IPS DF 19.7 (cell line): ENCODE measurements around the gene CREB3L1.

Source experiments
- DNase-seq: peaks from one replicate; pipeline ENCODE4 v3.0.0-alpha.2; 2013; ENCODE audit warnings: low read depth, low spot score

CREB3L1 gene

GRCh38 chr11:46321757-46322156, 44.3 kb downstream of the CREB3L1 start:
- no peak for DNase-seq

- DNase-seq: no peak
Measured at GRCh38 chr11:46322759-46323158, 45.3 kb downstream of the CREB3L1 start.

- no peak for DNase-seq
Measured at GRCh38 chr11:46326813-46327416, 49.5 kb downstream of the CREB3L1 start.

GRCh38 chr11:46327829-46328228, 50.4 kb downstream of the CREB3L1 start:
- DNase-seq: no peak

DNA sequence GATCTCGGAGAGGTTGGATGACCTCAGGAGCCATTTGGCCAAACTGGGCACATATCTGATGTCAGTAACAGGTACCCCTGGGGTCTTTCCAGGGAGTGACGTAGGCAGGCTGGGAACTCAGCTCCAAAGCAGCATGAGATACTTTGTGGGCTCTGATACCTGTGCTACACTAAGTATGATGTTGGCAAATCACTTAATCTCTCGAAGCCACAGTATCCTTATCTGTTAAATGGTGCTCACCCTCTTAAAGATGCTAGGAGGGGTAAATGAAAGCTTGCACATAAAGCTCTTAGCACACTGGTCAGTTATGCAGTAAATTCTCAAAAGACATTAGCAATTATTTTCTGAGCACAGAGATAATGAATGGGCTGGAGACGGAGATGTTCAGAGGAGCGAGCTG, 52.7 kb downstream of the CREB3L1 start:
- no peak for DNase-seq

GRCh38 chr11:46330563-46331281, 53.3 kb downstream of the CREB3L1 start:
- no peak for DNase-seq

DNA sequence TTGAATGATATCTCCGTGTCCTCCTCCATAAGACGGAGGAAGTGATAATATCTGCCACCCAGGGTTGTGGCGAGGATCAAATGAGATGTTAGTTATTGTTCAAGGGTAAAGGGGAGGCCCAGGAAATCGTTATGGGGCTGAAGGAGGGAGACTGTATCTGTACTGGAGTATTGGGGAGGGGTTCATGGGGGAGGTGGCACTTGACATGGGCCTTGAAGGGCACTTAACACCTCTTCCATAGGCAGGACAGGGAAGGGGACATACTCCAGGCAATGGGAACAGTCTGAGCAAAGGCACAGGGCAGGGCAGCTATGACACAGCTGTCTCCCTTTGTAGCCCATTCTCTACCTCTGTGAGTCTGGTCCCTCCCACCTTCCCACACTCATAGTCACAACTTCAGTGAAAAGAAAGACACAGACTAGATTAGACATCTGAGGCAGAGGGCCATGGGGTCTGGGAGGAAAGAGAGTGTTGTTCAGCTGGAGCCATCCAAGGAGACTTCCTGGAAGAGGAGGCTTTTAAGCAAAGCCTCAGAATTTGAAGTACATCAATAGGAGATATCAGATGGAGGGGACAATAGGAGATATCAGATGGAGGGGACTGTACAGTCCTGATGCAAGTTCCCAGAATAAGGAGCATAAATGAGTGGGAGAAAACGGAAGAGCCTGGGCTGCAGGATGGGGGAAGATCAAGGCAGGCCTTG, 54.0 kb downstream of the CREB3L1 start:
- DNase-seq: no peak

GRCh38 chr11:46332093-46332567, 54.7 kb downstream of the CREB3L1 start:
- no peak for DNase-seq

GRCh38 chr11:46332568-46333393, 55.3 kb downstream of the CREB3L1 start:
- DNase-seq: no peak

DNA sequence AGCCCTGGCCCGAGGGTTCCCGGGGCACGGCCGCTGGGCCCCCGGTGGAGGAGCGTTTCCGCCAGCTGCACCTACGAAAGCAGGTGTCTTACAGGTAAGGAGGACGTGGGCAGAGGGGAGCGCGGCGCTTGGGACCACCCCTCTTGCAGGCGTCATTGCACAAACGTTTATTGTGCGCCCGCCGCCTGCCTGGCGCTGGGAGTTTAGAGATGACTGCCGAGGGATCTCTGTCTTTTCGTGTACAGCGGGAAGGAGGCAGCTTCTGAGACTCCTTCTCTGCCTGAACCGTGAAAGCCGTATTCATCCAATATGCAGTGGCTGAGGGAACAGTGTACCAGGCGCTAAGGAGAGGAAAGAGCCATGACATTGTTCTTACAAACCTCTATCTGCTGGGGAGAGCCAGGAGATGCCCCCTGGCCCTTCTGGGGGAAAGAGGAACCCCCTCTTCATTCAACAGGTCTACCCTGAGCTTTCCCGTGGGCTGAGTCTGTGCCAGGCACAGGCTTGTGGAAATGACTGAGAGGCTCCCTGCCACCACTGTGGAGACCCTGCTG, 56.0 kb downstream of the CREB3L1 start:
- DNase-seq: no peak

DNA sequence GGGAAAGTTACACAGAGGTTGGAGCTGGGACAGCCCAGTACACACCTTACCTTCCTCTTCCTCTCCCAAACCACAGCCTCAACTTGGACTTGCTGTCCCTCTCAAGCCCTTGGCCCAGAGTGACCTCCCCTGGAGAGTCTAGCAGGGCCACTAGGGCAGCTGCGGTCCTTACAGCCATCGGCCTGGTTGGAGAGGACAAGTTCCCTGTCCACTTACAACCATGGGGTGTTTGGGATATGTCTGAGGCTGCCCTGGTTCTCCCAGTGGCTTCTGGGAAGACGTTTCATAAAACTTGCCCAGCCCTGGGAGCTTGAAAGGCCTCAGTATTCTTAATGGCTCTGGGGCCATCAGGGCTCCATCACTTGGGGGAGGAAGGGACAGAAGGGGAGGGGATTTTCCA, 56.7 kb downstream of the CREB3L1 start:
- DNase-seq: no peak

- no peak for DNase-seq
Measured at GRCh38 chr11:46335271-46335670, 57.8 kb downstream of the CREB3L1 start.

DNA sequence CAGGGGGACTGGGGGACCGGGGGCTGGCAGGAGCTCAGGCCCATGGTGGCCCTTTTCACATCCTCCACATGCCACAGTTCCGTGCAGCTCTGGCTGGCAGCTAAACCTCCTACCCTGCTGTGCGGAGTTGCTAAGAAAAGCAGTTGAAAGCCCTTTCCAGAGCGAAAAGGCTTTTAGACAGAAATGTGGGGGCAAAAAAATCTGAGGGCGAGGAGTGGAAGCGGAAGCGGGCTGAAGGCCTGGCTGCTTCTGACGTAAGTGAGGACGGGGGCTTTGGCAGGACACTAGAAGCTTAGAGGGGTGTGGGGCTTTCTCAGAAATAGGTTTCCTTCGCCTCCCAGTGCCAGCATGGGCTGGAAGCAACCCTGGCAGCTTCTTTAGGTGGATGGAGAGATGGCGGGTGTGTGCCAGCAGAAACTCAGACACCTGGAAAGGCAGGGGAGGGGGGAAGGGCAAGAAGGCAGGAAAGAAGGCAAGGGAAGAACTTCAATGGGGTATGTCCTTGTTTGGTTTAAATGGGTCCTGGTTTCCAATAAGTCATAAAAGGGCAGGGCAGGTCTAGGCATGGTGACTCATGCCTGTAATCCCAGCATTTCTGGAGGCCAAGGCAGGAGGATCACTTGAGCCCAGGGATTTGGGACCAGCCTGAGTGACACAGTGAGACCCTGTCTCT, 58.6 kb downstream of the CREB3L1 start:
- DNase-seq: no peak

- no peak for DNase-seq
Measured at GRCh38 chr11:46336563-46337180, 59.2 kb downstream of the CREB3L1 start.

DNA sequence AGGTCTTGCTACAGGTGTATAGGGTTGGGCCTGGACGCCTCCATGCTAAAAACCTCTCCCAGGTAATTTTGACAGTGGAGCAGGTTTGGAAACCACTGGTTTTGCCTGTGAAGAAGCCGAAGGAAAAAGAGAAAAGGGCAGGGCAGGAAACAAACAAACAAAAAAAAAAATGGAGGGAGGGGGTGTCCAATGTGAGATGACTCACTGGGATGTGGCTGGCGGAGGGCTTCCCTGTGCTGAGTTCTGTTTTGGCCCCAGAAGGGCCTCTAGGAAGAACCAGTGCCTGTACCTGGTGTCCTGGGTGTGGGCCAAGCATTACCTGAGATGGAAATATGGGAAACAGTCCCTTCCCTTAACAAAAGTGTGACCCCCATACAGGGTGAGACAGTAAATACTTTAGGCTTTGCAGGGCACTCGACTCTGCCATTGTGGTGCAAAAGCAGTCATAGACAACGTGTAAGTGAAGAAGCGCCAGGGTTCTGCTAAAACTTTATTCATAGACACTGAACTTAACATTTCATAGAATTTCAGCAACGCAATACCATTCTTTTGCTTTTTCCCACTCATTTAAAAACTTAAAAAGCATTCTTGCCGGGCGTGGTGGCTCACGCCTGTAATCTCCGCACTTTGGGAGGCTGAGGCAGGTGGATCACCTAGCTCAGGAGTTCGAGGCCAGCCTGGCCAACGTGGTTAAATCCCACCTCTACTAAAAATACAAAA, 60.3 kb downstream of the CREB3L1 start:
- no peak for DNase-seq

DNA sequence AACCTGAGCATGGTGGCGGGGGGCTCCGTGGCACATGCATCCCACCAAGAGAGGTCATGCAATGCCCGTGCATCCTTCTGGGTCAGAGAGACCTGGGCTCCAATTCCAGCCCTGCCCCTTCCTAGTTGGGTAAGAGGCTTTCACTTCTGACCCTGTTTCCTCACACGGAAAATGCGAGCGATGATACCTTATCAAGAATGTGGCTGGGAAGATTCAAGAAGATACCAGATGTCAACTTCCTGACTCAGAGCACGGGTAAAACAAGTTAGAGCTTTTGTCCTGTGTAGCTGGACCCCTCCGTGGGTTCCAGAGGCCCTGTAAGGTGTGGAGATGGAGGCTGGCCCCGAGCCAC, 61.1 kb downstream of the CREB3L1 start:
- no peak for DNase-seq

DNA sequence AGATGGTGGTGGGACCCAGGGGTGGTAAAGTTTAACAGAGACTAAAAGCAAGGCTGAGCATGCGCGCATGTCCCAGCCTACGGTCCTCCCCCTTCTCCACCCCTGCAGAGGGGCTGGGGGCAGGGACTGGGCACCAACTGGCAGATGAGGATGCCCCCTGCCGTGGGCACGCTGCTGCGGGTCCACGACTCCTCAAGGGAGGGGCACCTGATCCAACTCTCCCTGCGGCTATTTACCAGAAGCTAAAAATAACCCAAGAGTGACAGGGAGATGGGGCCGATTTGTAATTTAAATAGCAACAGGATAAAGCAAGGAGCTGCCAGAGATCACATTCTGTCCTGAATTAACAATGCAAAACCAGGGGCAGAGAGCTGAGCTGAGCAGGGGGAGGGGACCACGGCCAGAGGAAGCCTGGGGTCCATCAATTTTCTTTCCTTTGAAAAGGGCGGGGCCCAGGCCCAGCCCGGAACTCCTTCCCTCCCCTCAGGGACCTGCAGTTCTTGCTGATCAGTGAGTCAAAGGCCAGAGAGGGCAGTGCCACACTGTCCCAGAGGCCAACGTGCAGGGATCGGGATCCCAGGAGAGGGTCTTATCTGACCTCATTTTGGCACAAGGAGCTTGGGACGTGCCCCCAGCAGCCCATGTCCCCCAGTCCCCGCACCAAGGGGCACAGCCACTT, 61.7 kb downstream of the CREB3L1 start:
- DNase-seq: peak; percentile 96

- no peak for DNase-seq
Measured at GRCh38 chr11:46339816-46340215, 62.4 kb downstream of the CREB3L1 start.

DNA sequence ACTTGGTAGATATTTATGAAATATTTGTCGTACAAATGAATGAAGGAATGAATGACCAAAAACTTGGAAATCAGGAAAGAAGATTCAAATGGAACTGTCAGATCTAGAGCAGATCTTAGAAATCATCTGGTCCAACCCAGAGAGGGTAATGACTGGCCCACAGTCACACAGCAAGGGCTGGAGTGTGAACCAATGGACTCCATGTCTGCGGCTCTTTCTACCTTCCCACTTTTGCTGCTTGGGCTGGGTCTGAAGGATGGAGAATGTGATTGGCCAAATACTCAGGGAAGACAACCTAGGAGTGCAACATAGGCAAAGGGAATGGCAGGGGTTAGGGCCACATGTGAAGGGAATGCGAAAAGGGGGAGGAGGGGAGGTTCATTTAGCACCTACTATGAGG, 64.0 kb downstream of the CREB3L1 start:
- DNase-seq: no peak
